SU-DHL-6 (cell line): ENCODE data around the gene MAP2K6.

Experiments used
- EZH2phosphoT487 ChIP-seq: fragments of 200-600 bp; sonication (generic), shearing (Covaris generic); conservative IDR thresholded peaks from 2 replicates; pipeline ENCODE4 v1.6.1; 2018; ENCODE audit warnings: mild to moderate bottlenecking, antibody characterized with exemption, low read length, moderate library complexity, mixed read lengths
- TF ChIP-seq, protein P1 (sequence below): fragments of 200-600 bp; sonication (generic); IDR thresholded peaks from one replicate; pipeline ENCODE4 v1.5.1; 2017; ENCODE audit warnings: antibody characterized with exemption, mild to moderate bottlenecking, low read length, moderate library complexity; ENCODE audit not compliant: insufficient read depth, poor library complexity, severe bottlenecking

DNA sequence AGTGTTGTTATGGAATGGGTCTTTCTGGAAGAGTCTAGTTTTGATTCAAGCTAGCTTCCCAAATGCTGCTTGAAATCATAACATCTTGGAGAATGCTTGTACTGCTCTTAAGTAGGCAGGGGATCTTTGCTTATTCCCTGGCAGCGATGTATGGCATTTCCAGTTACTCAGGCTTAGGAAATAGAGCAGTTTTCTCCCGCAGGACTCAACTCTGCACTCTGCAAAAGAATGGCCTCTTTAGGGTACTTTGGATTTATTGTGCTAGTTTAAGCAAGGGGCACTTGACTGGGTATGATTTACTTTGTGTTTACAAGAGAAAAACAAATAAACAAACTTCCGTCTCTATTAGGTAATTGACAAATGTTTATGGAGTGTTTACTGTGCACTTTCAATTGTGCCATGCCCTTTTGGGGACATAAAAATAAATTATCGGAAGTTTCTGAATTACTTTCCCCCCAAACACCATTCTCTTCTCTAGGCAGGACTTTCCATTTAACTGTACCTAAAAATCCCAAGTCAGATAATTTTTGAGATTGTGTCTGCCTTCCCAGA is 164.0 kb downstream of the MAP2K6 start:
- TF ChIP-seq, protein P1, sequence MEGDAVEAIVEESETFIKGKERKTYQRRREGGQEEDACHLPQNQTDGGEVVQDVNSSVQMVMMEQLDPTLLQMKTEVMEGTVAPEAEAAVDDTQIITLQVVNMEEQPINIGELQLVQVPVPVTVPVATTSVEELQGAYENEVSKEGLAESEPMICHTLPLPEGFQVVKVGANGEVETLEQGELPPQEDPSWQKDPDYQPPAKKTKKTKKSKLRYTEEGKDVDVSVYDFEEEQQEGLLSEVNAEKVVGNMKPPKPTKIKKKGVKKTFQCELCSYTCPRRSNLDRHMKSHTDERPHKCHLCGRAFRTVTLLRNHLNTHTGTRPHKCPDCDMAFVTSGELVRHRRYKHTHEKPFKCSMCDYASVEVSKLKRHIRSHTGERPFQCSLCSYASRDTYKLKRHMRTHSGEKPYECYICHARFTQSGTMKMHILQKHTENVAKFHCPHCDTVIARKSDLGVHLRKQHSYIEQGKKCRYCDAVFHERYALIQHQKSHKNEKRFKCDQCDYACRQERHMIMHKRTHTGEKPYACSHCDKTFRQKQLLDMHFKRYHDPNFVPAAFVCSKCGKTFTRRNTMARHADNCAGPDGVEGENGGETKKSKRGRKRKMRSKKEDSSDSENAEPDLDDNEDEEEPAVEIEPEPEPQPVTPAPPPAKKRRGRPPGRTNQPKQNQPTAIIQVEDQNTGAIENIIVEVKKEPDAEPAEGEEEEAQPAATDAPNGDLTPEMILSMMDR: no peak
- TF ChIP-seq EZH2phosphoT487: no peak
